ENCODE results near the gene LARP4.

DNA sequence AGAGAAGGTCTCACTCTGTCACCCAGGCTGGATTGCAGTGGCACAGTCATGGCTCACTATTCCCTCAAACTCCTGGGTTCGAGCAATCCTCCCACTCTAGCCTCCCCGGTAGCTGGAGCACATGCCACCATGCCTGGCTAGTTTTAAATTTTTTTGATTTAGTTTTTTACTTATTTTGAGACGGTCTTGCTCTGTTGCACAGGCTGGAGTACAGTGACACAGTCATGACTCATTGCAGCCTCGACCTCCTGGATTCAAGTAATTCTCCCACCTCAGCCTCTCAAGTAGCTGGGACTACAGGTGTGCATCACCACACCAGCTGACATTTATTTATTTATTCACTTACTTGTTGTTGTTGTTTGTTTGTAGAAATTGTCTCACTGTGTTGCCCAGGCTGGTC lies 81.9 kb downstream of the LARP4 start:
- TF ChIP-seq, protein P1, sequence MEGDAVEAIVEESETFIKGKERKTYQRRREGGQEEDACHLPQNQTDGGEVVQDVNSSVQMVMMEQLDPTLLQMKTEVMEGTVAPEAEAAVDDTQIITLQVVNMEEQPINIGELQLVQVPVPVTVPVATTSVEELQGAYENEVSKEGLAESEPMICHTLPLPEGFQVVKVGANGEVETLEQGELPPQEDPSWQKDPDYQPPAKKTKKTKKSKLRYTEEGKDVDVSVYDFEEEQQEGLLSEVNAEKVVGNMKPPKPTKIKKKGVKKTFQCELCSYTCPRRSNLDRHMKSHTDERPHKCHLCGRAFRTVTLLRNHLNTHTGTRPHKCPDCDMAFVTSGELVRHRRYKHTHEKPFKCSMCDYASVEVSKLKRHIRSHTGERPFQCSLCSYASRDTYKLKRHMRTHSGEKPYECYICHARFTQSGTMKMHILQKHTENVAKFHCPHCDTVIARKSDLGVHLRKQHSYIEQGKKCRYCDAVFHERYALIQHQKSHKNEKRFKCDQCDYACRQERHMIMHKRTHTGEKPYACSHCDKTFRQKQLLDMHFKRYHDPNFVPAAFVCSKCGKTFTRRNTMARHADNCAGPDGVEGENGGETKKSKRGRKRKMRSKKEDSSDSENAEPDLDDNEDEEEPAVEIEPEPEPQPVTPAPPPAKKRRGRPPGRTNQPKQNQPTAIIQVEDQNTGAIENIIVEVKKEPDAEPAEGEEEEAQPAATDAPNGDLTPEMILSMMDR (IDR thresholded peaks at IDR 0.05; ENCODE audit: low read depth, low read length): no peak
- TF ChIP-seq, protein P2, sequence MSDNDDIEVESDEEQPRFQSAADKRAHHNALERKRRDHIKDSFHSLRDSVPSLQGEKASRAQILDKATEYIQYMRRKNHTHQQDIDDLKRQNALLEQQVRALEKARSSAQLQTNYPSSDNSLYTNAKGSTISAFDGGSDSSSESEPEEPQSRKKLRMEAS (IDR thresholded peaks at IDR 0.05; ENCODE audit: low read depth, low read length): no peak

Measured in NB4 (cell line).